HepG2 (cell line): Measurements from ENCODE around the gene OPRL1. TPM values are rescaled to one million over a fixed set of nuclear protein-coding genes. Genes with fewer than 3 reads are reported as not detected.
A peak's percentile ranks its signal among the peaks of the same experiment; 100 is the strongest.

Experiments
- BCL6 ChIP-seq: IDR thresholded peaks from 2 replicates; pipeline ENCODE4 v1.6.1; 2016; ENCODE audit warnings: missing genetic modification reagents, missing compliant biosample characterization
- BCLAF1 ChIP-seq: fragments of 450-650 bp; IDR thresholded peaks from 2 replicates; pipeline ENCODE4 v1.6.1; 2017; ENCODE audit warnings: mild to moderate bottlenecking
- ETV6 ChIP-seq: sonication (generic); formaldehyde crosslinking; conservative IDR thresholded peaks from 2 replicates; pipeline ENCODE4 v1.4.0; 2020; ENCODE audit warnings: missing genetic modification reagents
- HNF4G ChIP-seq, 2 experiments: sonication (generic) in 1 of 2; formaldehyde crosslinking in 1 of 2; IDR thresholded peaks; 2 replicates each; pipeline versions ENCODE4 v1.4.0 to v1.6.1; 2011 to 2020; ENCODE audit warnings: borderline replicate concordance in 2 of 2, low read depth in 2 of 2, mild to moderate bottlenecking in 2 of 2, low read length in 1 of 2, missing genetic modification reagents in 1 of 2, moderate library complexity in 1 of 2
- KDM6A ChIP-seq: IDR thresholded peaks from 2 replicates; pipeline ENCODE4 v1.6.1; 2016; ENCODE audit warnings: low read depth
- MED8 ChIP-seq: sonication (generic); formaldehyde crosslinking; IDR thresholded peaks from 2 replicates; pipeline ENCODE4 v1.8.1; 2023; ENCODE audit warnings: mild to moderate bottlenecking, missing genetic modification reagents; ENCODE audit not compliant: insufficient replicate concordance
- MYPOP ChIP-seq: sonication (generic); formaldehyde crosslinking; IDR thresholded peaks from 2 replicates; pipeline ENCODE4 v1.8.1; 2023; ENCODE audit warnings: mild to moderate bottlenecking, moderate library complexity, missing genetic modification reagents
- NFYB ChIP-seq: sonication (generic); formaldehyde crosslinking; IDR thresholded peaks from 2 replicates; pipeline ENCODE4 v1.4.0; 2020; ENCODE audit warnings: missing genetic modification reagents
- PHF8 ChIP-seq: sonication (generic); formaldehyde crosslinking; IDR thresholded peaks from 2 replicates; pipeline ENCODE4 v1.5.0; 2020; ENCODE audit warnings: missing genetic modification reagents
- SRF ChIP-seq: IDR thresholded peaks from 2 replicates; pipeline ENCODE4 v1.6.1; 2011; ENCODE audit warnings: mild to moderate bottlenecking, low read depth, low read length, moderate library complexity
- TGIF2 ChIP-seq: IDR thresholded peaks from 2 replicates; pipeline ENCODE4 v1.6.1; 2016; ENCODE audit warnings: control low read depth, missing compliant biosample characterization
- ZBTB25 ChIP-seq: IDR thresholded peaks from 2 replicates; pipeline ENCODE4 v1.6.1; 2018; ENCODE audit warnings: missing genetic modification reagents
- ZBTB3 ChIP-seq: sonication (generic); formaldehyde crosslinking; IDR thresholded peaks from 2 replicates; pipeline ENCODE4 v1.4.0; 2020; ENCODE audit warnings: low read depth, mild to moderate bottlenecking, moderate library complexity, missing genetic modification reagents, borderline replicate concordance
- ZNF3 ChIP-seq: IDR thresholded peaks from 2 replicates; pipeline ENCODE4 v1.7.0; 2017; ENCODE audit warnings: inconsistent platforms
- ZNF510 ChIP-seq: sonication (generic); formaldehyde crosslinking; IDR thresholded peaks from 2 replicates; pipeline ENCODE4 v1.4.0; 2020; ENCODE audit warnings: low read depth, mild to moderate bottlenecking, missing genetic modification reagents
- ZNF598 ChIP-seq: sonication (generic); formaldehyde crosslinking; IDR thresholded peaks from 2 replicates; pipeline ENCODE4 v1.5.1; 2020; ENCODE audit warnings: mild to moderate bottlenecking, missing genetic modification reagents, borderline replicate concordance
- ZSCAN30 ChIP-seq: sonication (generic); formaldehyde crosslinking; IDR thresholded peaks from 2 replicates; pipeline ENCODE4 v1.5.0; 2020; ENCODE audit warnings: mild to moderate bottlenecking, missing genetic modification reagents
- polyA plus RNA-seq, 8 experiments: library from polyadenylated mRNA; depleted of rRNA in 3 of 8; stranded (reverse) in 7 of 8; unstranded in 1 of 8; fragments of >200 nt; fragmentation: Illumina TruSeq in 4 of 8; extraction: Trizol in 4 of 8; gene quantifications; 2 replicates each; pipeline versions ENCODE4 v1.2.1 to v1.2.3, GENCODE V29; 2011 to 2016; ENCODE audit warnings: low read depth in 4 of 8, missing spikeins in 1 of 8, mixed read lengths in 1 of 8; ENCODE audit not compliant: insufficient read depth in 1 of 8
- total RNA-seq, 5 experiments: library from RNA; depleted of rRNA; stranded (reverse); fragments of >200 nt; fragmentation: Illumina TruSeq; extraction: Trizol; gene quantifications; 2 replicates each; pipeline ENCODE4 v1.2.3, GENCODE V29; 2016; ENCODE audit warnings: low read depth in 1 of 5
- TF ChIP-seq, protein P1 (sequence below): sonication (generic); formaldehyde crosslinking; IDR thresholded peaks from 2 replicates; pipeline ENCODE4 v1.5.0; 2020; ENCODE audit warnings: mild to moderate bottlenecking, low read depth, missing genetic modification reagents, borderline replicate concordance
- TF ChIP-seq, protein P2 (sequence below): sonication (generic); formaldehyde crosslinking; IDR thresholded peaks from 2 replicates; pipeline ENCODE4 v1.5.1; 2020; ENCODE audit warnings: mild to moderate bottlenecking, moderate library complexity, missing genetic modification reagents
- TF ChIP-seq, protein P3 (sequence below): sonication (generic); formaldehyde crosslinking; conservative IDR thresholded peaks from 2 replicates; pipeline ENCODE4 v1.8.0; 2022; ENCODE audit warnings: mild to moderate bottlenecking, moderate library complexity, missing genetic modification reagents

Gene OPRL1
- total and polyA plus RNA-seq, 2 of the 13 experiments (the other 11 are each of a cell fraction or from before 2014, with no cell fraction given), result 0.35 to 0.71 TPM

GRCh38 chr20:64063389-64064144 is 16.3 kb upstream of the OPRL1 start (continued):
- TF ChIP-seq BCLAF1, result no peak
- TF ChIP-seq ETV6, result no peak
- peak; percentile 27; the same call in 1 of the 2 replicates for TF ChIP-seq HNF4G (IDR thresholded peaks at IDR 0.05; ENCODE audit: borderline replicate concordance, low read depth, low read length)
- peak; percentile 59; the same call in 1 of the 2 replicates for TF ChIP-seq HNF4G (CRISPR knock-in tag; IDR thresholded peaks at IDR 0.05; ENCODE audit: borderline replicate concordance, low read depth)
- no peak for TF ChIP-seq MED8 (CRISPR knock-in tag)
- TF ChIP-seq, protein P1, sequence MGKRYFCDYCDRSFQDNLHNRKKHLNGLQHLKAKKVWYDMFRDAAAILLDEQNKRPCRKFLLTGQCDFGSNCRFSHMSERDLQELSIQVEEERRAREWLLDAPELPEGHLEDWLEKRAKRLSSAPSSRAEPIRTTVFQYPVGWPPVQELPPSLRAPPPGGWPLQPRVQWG (CRISPR knock-in tag), result no peak
- no peak for TF ChIP-seq MYPOP (CRISPR knock-in tag)
- no peak for TF ChIP-seq NFYB
- TF ChIP-seq ZBTB3 (CRISPR knock-in tag), result no peak
- peak; percentile 72 for TF ChIP-seq PHF8 (CRISPR knock-in tag)
- no peak; the same call in 1 of the 2 replicates for TF ChIP-seq BCL6
- TF ChIP-seq KDM6A (CRISPR knock-in tag), result no peak; the same call in 1 of the 2 replicates
- TF ChIP-seq ZNF598 (CRISPR knock-in tag), result no peak
- TF ChIP-seq, protein P2, sequence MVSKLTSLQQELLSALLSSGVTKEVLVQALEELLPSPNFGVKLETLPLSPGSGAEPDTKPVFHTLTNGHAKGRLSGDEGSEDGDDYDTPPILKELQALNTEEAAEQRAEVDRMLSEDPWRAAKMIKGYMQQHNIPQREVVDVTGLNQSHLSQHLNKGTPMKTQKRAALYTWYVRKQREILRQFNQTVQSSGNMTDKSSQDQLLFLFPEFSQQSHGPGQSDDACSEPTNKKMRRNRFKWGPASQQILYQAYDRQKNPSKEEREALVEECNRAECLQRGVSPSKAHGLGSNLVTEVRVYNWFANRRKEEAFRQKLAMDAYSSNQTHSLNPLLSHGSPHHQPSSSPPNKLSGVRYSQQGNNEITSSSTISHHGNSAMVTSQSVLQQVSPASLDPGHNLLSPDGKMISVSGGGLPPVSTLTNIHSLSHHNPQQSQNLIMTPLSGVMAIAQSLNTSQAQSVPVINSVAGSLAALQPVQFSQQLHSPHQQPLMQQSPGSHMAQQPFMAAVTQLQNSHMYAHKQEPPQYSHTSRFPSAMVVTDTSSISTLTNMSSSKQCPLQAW (CRISPR knock-in tag), result peak; percentile 38
- no peak for TF ChIP-seq ZNF3 (CRISPR knock-in tag)
- no peak for TF ChIP-seq SRF
- TF ChIP-seq, protein P3, sequence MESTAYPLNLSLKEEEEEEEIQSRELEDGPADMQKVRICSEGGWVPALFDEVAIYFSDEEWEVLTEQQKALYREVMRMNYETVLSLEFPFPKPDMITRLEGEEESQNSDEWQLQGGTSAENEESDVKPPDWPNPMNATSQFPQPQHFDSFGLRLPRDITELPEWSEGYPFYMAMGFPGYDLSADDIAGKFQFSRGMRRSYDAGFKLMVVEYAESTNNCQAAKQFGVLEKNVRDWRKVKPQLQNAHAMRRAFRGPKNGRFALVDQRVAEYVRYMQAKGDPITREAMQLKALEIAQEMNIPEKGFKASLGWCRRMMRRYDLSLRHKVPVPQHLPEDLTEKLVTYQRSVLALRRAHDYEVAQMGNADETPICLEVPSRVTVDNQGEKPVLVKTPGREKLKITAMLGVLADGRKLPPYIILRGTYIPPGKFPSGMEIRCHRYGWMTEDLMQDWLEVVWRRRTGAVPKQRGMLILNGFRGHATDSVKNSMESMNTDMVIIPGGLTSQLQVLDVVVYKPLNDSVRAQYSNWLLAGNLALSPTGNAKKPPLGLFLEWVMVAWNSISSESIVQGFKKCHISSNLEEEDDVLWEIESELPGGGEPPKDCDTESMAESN (CRISPR knock-in tag), result no peak; the same call in 1 of the 2 replicates
- no peak for TF ChIP-seq ZSCAN30 (CRISPR knock-in tag)
- TF ChIP-seq ZNF510 (CRISPR knock-in tag), result no peak
- no peak for TF ChIP-seq TGIF2 (CRISPR knock-in tag)
- TF ChIP-seq ZBTB25 (CRISPR knock-in tag), result no peak
